PC-9 (cell line): ENCODE results near the gene DPYSL5. TPM values are rescaled to one million over a fixed set of nuclear protein-coding genes. Genes with fewer than 3 reads are reported as not detected.

Source experiments
- BruUV-seq: library from RNA; stranded (reverse); fragments of 400-500 nt; replicated peaks from 2 replicates; lab custom pipeline; 2021; lab: Mats Ljungman, UMichigan
- CTCF ChIA-PET: fragments of 300-600 bp; sonication (Branson Sonifier 250); formaldehyde crosslinking; loops from one replicate; lab custom pipeline; 2022; ENCODE audit warnings: antibody characterized with exemption; lab: Charles Lee
- POLR2A ChIA-PET: fragments of 300-600 bp; sonication (Branson Sonifier 250); formaldehyde crosslinking; loops from one replicate; lab custom pipeline; 2022; ENCODE audit warnings: antibody characterized with exemption; ENCODE audit not compliant: unreplicated experiment; lab: Charles Lee
- DNase-seq, 2 experiments: peaks; one replicate each; pipeline versions ENCODE4 v3.0.0 to v3.0.0-alpha.2; 2015 to 2022; ENCODE audit warnings: mixed read lengths in 1 of 2
- H2AFZ ChIP-seq: fragments of 200-600 bp; sonication (generic); 2 replicates; pipeline ENCODE4 v1.8.1; 2017; ENCODE audit warnings: antibody characterized with exemption
- H3F3A ChIP-seq: fragments of 200-600 bp; sonication (generic); 2 replicates; pipeline ENCODE4 v1.8.1; 2017; ENCODE audit warnings: antibody characterized with exemption, mild to moderate bottlenecking, low read depth; ENCODE audit not compliant: insufficient read depth
- H3K27ac ChIP-seq: fragments of 200-600 bp; sonication (generic); 2 replicates; pipeline ENCODE4 v1.6.1; 2016; ENCODE audit warnings: mixed run types
- H3K27me3 ChIP-seq: fragments of 200-600 bp; sonication (generic); 2 replicates; pipeline ENCODE4 v1.6.1; 2016; ENCODE audit warnings: low read depth, mixed run types; ENCODE audit not compliant: insufficient read depth
- H3K36me3 ChIP-seq: fragments of 200-600 bp; sonication (generic); 2 replicates; pipeline ENCODE4 v1.6.1; 2016; ENCODE audit warnings: low read depth, mixed run types
- H3K4me1 ChIP-seq: fragments of 200-600 bp; sonication (generic); replicated peaks from 2 replicates; pipeline ENCODE4 v1.6.1; 2016; ENCODE audit warnings: mixed run types; ENCODE audit not compliant: insufficient read depth
- H3K4me2 ChIP-seq: fragments of 200-600 bp; sonication (generic); 2 replicates; pipeline ENCODE4 v1.6.1; 2017; ENCODE audit warnings: mixed run types
- H3K4me3 ChIP-seq: fragments of 200-600 bp; sonication (generic); 2 replicates; pipeline ENCODE4 v1.6.1; 2016; ENCODE audit warnings: mixed run types
- H3K79me2 ChIP-seq: fragments of 200-600 bp; sonication (generic); 2 replicates; pipeline ENCODE4 v1.6.1; 2017; ENCODE audit warnings: low read depth, mixed run types
- H3K9me2 ChIP-seq: fragments of 200-600 bp; sonication (generic); 2 replicates; pipeline ENCODE4 v1.8.1; 2017; ENCODE audit warnings: mild to moderate bottlenecking; ENCODE audit not compliant: insufficient read depth
- H3K9me3 ChIP-seq: fragments of 200-600 bp; sonication (generic); 2 replicates; pipeline ENCODE4 v1.8.1; 2016; ENCODE audit warnings: low read depth; ENCODE audit not compliant: insufficient read depth
- H4K20me1 ChIP-seq: fragments of 200-600 bp; sonication (generic); 2 replicates; pipeline ENCODE4 v1.8.1; 2017; ENCODE audit not compliant: insufficient read depth
- EZH2 ChIP-seq: fragments of 200-600 bp; sonication (generic); IDR thresholded peaks from 2 replicates; pipeline ENCODE4 v1.8.0; 2017; ENCODE audit warnings: antibody characterized with exemption, low read depth
- intact Hi-C: fragments of 100-400 bp; cut with micrococcal nuclease; formaldehyde crosslinking; loops from one replicate; pipeline ENCODE4 v1.10.0; 2022; ENCODE audit not compliant: unreplicated experiment
- total RNA-seq: library from RNA; stranded (reverse); gene quantifications from 2 replicates; pipeline ENCODE4 v1.2.3, GENCODE V29; 2021
- TF ChIP-seq, protein P1 (sequence below): fragments of 200-600 bp; sonication (generic); conservative IDR thresholded peaks from 2 replicates; pipeline ENCODE4 v1.6.1; 2017; ENCODE audit warnings: mixed run types, antibody characterized with exemption, mild to moderate bottlenecking, moderate library complexity

DPYSL5 gene
- total RNA-seq, 1 experiment from 2014 or later = not detected

DNA sequence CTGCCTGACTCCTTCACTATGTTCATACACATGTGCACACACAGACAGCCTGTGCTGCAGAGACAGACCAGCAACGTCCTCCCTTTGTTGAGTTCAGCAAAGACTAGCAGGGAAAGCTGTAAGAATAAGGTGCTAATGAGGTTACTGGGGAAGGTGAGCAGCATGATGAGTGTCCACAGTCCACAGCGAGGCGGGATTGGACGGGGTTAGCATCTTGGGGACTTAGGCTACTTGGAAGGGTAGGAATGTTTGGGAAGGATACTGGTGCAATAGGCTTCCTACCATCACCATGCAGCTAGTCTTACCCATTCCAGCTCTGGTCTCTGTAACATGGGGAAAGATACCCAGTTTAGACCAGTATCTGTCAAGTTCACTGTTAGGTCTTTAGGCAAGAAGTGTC lies 41.9 kb downstream of the DPYSL5 start:
- DNase-seq = no peak
- no peaks in the 10 kb centered on the region for H3F3A ChIP-seq
- no peak overlapping the region for H2AFZ ChIP-seq
- intact Hi-C loops = no loop called here
- BruUV-seq = no TSS peak
- ChIA-PET CTCF (no interaction called here), POLR2A (no interaction called here)
- no peaks in the 10 kb centered on the region for H3K36me3 ChIP-seq
- no peaks in the 10 kb centered on the region for H4K20me1 ChIP-seq
- H3K27me3 ChIP-seq = peaks cover 65% of the 10 kb centered on the region
- no peak overlapping the region for H3K27ac ChIP-seq
- H3K4me3 ChIP-seq = no peak overlapping the region
- H3K4me2 ChIP-seq = no peak overlapping the region
- H3K79me2 ChIP-seq = no peaks in the 10 kb centered on the region
- no peak for TF ChIP-seq EZH2
- TF ChIP-seq, protein P1, sequence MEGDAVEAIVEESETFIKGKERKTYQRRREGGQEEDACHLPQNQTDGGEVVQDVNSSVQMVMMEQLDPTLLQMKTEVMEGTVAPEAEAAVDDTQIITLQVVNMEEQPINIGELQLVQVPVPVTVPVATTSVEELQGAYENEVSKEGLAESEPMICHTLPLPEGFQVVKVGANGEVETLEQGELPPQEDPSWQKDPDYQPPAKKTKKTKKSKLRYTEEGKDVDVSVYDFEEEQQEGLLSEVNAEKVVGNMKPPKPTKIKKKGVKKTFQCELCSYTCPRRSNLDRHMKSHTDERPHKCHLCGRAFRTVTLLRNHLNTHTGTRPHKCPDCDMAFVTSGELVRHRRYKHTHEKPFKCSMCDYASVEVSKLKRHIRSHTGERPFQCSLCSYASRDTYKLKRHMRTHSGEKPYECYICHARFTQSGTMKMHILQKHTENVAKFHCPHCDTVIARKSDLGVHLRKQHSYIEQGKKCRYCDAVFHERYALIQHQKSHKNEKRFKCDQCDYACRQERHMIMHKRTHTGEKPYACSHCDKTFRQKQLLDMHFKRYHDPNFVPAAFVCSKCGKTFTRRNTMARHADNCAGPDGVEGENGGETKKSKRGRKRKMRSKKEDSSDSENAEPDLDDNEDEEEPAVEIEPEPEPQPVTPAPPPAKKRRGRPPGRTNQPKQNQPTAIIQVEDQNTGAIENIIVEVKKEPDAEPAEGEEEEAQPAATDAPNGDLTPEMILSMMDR = no peak
- no peaks in the 10 kb centered on the region for H3K4me1 ChIP-seq
- H3K9me3 ChIP-seq = no peaks in the 10 kb centered on the region
- H3K9me2 ChIP-seq = no peaks in the 10 kb centered on the region

DNA sequence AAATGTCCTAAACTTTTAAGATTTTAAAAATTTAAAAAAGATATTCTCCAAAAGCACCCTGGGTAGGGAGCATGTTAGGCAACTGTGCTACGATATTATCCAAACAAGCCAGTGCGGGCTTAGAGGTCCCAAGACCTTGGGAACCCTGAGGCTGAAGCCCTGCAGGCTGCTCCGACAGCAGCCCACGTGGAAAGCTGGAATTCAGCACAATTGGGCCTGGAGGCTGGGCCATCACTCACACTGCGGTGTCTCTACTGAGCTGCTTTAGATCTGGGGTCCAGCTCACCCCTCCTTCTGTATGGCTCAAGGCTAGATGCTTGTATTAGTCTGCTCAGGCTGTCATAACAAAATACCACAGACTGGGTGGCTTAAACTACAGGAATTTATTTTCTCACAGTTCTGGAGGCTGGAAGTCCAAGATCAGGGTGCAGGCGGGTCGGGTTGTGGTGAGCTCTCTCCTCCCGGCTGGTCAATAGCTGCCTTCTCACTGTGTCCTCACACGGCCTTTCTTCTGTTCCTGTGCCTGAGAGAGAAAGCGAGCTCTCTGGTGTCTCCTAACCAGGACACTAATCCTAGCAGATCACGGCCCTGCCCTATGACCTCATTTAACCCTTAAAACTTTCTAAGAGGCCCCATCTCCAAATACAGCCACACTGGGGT lies 42.5 kb downstream of the DPYSL5 start:
- H3K27ac ChIP-seq = no peak overlapping the region
- intact Hi-C loops = no loop called here
- no peak for TF ChIP-seq EZH2
- TF ChIP-seq, protein P1 = no peak
- no peak for DNase-seq
- H3K4me1 ChIP-seq = no peaks in the 10 kb centered on the region
- no peaks in the 10 kb centered on the region for H3K9me3 ChIP-seq
- H3K4me3 ChIP-seq = no peak overlapping the region
- no TSS peak for BruUV-seq
- no peaks in the 10 kb centered on the region for H3K79me2 ChIP-seq
- POLR2A ChIA-PET = no interaction called here
- CTCF ChIA-PET = no interaction called here
- no peak overlapping the region for H3K4me2 ChIP-seq
- H3K27me3 ChIP-seq = peaks cover 58% of the 10 kb centered on the region
- H3K36me3 ChIP-seq = no peaks in the 10 kb centered on the region
- H4K20me1 ChIP-seq = no peaks in the 10 kb centered on the region
- H3K9me2 ChIP-seq = no peaks in the 10 kb centered on the region
- H3F3A ChIP-seq = no peaks in the 10 kb centered on the region
- no peak overlapping the region for H2AFZ ChIP-seq

DNA sequence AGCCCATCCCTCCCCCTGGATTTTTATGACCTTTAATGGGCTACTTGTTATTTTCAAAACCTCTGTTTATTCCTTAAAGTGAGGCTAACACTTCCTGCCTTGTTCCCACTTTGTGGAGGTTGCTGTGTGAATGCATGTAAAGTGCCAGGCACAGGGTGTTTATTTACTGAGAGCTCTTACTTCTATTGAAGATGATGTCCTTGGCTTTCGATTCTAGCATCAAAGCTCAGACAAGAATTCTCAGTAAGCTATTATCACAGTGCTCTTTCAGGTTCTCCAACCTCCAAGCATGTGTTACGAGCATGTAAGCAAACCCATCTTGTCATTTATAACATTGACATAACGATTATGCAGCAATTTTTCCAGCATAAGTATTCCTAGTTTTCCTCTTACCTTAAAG lies 44.2 kb downstream of the DPYSL5 start:
- H3K4me3 ChIP-seq = no peak overlapping the region
- H3F3A ChIP-seq = no peaks in the 10 kb centered on the region
- no peaks in the 10 kb centered on the region for H3K9me2 ChIP-seq
- no peaks in the 10 kb centered on the region for H3K79me2 ChIP-seq
- no peak overlapping the region for H3K4me2 ChIP-seq
- TF ChIP-seq, protein P1 = no peak
- no peak for TF ChIP-seq EZH2
- no peaks in the 10 kb centered on the region for H4K20me1 ChIP-seq
- intact Hi-C loops = no loop called here
- peaks cover 46% of the 10 kb centered on the region for H3K27me3 ChIP-seq
- H3K27ac ChIP-seq = no peak overlapping the region
- no peaks in the 10 kb centered on the region for H3K9me3 ChIP-seq
- CTCF ChIA-PET = no interaction called here
- POLR2A ChIA-PET = no interaction called here
- no peaks in the 10 kb centered on the region for H3K4me1 ChIP-seq
- no peak for DNase-seq
- no peak overlapping the region for H2AFZ ChIP-seq
- no peaks in the 10 kb centered on the region for H3K36me3 ChIP-seq
- BruUV-seq = no TSS peak
